ENCODE measurements around the gene SORCS3.
"Not testable (repeated sequence)": the region's sequence is repeated elsewhere in the genome, so short reads cannot be mapped to it uniquely, and the experiment has no call there.

The SORCS3 gene

GRCh38 chr10:104690959-104691358 lies 49.9 kb downstream of the SORCS3 start:
- H3K4me3 ChIP-seq (ENCODE audit: low read depth, low read length) = no peak overlapping the region
- TF ChIP-seq CTCF (IDR thresholded peaks at IDR 0.05; ENCODE audit: low read depth, low read length) = no peak
- DNase-seq (ENCODE audit: low read depth, low spot score) = no peak
- in situ Hi-C loops (cut with HindIII; ENCODE audit: low sequenced_read_pairs) = no loop called here

DNA sequence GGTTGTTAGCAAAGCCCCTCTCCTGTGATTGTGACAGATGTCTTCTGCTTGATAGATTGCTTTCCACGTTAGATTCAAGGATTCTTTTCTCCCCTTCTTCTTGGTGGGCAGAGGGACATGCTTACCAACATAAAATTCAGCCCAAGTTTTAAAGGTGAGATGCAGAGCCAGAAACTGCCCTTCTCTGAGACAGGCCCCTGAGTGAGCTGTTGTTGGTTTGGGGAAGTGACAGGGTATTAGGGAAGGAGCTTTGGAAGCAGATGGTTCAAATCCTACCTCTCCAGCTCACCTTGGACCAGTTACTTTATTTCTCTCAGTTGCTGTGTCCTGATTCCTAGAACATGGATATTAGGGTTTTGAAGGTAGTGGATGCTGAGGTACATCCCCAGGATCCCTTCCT lies 53.0 kb downstream of the SORCS3 start:
- H3K4me3 ChIP-seq (ENCODE audit: low read depth, low read length) = no peak overlapping the region
- TF ChIP-seq CTCF (IDR thresholded peaks at IDR 0.05; ENCODE audit: low read depth, low read length) = no peak
- in situ Hi-C loops (cut with HindIII; ENCODE audit: low sequenced_read_pairs) = no loop called here
- DNase-seq (ENCODE audit: low read depth, low spot score) = no peak

- in situ Hi-C loops (cut with HindIII; ENCODE audit: low sequenced_read_pairs) = not testable (repeated sequence)
These were observed 62.2 kb downstream of the SORCS3 start for GRCh38 chr10:104703262-104703661.

DNA sequence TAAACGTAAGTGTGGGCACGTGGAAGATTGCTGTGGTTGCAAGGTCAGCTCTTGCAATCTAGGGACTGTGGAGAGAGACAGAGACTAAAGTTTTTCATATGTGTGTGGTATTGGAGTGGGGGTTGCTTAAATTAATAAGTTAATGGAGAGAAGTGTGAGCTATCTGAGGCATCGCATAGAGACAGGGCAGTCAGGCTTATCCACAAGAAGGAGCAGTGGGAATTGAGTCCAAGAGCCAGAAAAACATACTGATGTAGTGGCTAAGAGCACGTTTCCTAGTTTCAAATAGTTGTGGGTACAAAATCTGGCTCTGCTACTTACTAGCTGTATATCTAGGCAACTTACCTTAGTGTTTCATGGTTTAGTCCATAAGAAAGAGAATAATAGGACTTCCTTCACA lies 65.8 kb downstream of the SORCS3 start:
- no peak for DNase-seq (ENCODE audit: low read depth, low spot score)
- H3K4me3 ChIP-seq (ENCODE audit: low read depth, low read length) = no peak overlapping the region
- TF ChIP-seq CTCF (IDR thresholded peaks at IDR 0.05; ENCODE audit: low read depth, low read length) = no peak
- in situ Hi-C loops (cut with HindIII; ENCODE audit: low sequenced_read_pairs) = no loop called here

More at GRCh38 chr10:104703262-104703661, 62.2 kb downstream of the SORCS3 start:
- not testable (repeated sequence) for H3K4me3 ChIP-seq (ENCODE audit: low read depth, low read length); DNase-seq (ENCODE audit: low read depth, low spot score)

- no peak for TF ChIP-seq CTCF (IDR thresholded peaks at IDR 0.05; ENCODE audit: low read depth, low read length)
- no peak overlapping the region for H3K4me3 ChIP-seq (ENCODE audit: low read depth, low read length)
- in situ Hi-C loops (cut with HindIII; ENCODE audit: low sequenced_read_pairs) = no loop called here
- no peak for DNase-seq (ENCODE audit: low read depth, low spot score)
These were observed 66.7 kb downstream of the SORCS3 start for GRCh38 chr10:104707602-104708459.

DNA sequence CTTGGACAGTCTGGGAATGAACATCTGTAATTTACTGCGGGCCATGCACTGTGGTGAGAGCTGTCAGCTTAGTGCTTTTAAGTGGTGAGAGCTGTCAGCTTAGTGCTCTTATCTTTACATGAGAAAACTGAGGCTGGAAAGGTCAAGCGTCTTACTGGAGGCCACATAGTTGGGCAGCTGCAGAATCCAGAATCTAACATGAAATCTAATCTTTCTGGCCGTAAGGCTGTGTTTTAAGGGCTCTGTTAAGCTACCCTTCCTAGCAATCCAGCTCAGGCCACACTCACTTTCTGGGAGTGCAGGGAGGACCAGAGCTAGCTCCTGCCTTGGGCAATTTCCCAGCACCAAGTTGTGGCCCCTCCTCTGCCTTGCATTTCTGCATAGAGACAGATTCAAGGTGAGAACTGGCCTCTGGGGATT lies 70.2 kb downstream of the SORCS3 start:
- in situ Hi-C loops (cut with HindIII; ENCODE audit: low sequenced_read_pairs) = no loop called here

DNA sequence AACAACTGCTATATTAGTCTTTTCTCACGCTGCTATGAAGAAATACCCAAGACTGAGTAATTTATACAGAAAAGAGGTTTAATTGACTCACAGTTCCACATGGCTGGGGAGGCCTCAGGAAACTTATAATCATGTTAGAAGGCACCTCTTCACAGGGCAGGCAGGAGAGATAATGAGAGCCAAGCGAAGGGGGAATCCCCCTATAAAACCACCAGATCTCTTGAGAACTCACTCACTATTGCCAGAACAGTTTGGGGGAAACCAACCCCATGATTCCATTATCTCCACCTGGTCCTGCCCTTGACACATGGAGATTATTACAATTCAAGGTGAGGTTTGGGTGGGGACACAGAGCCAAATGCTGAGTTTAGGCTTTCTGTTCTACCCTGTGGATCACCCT lies 89.5 kb downstream of the SORCS3 start:
- in situ Hi-C loops (cut with HindIII; ENCODE audit: low sequenced_read_pairs); DNase-seq (ENCODE audit: low read depth, low spot score); H3K4me3 ChIP-seq (ENCODE audit: low read depth, low read length): not testable (repeated sequence)

More for the DNA sequence above, 70.2 kb downstream of the SORCS3 start:
- no peak for TF ChIP-seq CTCF (IDR thresholded peaks at IDR 0.05; ENCODE audit: low read depth, low read length)
- DNase-seq (ENCODE audit: low read depth, low spot score) = no peak
- H3K4me3 ChIP-seq (ENCODE audit: low read depth, low read length) = no peak overlapping the region

Measured in astrocyte of the spinal cord (primary cell).